ENCODE data around the gene CTNNA2. TPM values are rescaled to one million over a fixed set of nuclear protein-coding genes. Genes with fewer than 3 reads are reported as not detected.

The CTNNA2 gene
- total RNA-seq, 1 experiment from 2014 or later: 5.5 TPM

DNA sequence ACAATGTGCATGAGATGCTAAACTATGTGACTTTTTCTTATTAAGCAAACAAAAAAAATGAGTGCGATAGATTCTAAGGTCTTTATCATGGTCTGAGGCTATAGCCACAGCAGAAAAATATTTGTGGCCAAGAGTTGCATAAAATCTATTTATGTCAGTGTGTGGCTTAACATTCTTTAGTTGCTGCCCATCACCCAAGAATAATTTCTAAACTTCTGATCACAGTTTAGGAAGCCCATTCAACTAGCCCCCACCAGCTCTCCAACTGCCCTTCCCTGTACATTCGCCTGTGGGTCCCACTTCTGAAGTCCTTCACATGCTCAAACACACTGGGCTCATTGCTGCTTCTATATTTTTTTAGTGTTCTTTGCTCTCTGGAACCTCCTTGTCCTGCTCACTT lies 107.1 kb downstream of the CTNNA2 start:
- DNase-seq: no peak
- Histone ChIP-seq H3K23ac (ENCODE audit: insufficient read length, low read depth, low read length) (no peak overlapping the region), H2AFZ (ENCODE audit: low read length) (no peak overlapping the region), H2BK20ac (ENCODE audit: low read depth, low read length, poor library complexity, severe bottlenecking) (no peak overlapping the region), H3K4me1 (ENCODE audit: insufficient read depth, low read length) (no peaks in the 10 kb centered on the region), H4K20me1 (ENCODE audit: control insufficient read depth, insufficient read depth, insufficient read length) (no peaks in the 10 kb centered on the region), H3K18ac (ENCODE audit: insufficient read length, low read depth, low read length) (no peak overlapping the region), H2AK5ac (ENCODE audit: insufficient read length, low read length) (no peak overlapping the region), H3K23me2 (ENCODE audit: insufficient read length, low read depth, low read length, poor library complexity, severe bottlenecking) (no peaks in the 10 kb centered on the region), H3K14ac (ENCODE audit: insufficient read depth, low read length) (no peak overlapping the region), H3K4ac (ENCODE audit: low read depth, low read length) (no peak overlapping the region), H2BK15ac (ENCODE audit: low read depth, low read length) (no peak overlapping the region), H3K9ac (ENCODE audit: extremely low read depth, insufficient read length, low read length) (no peak overlapping the region), H4K8ac (replicated peaks; ENCODE audit: insufficient read length, low read depth, low read length) (no peak overlapping the region), H3K27me3 (ENCODE audit: insufficient read depth, low read length) (no peaks in the 10 kb centered on the region), H4K5ac (ENCODE audit: insufficient read length, low read depth, low read length) (no peak overlapping the region), H3K79me1 (ENCODE audit: insufficient read depth, low read depth, low read length, poor library complexity, severe bottlenecking) (no peaks in the 10 kb centered on the region), H3K27ac (ENCODE audit: insufficient read length, low read depth, low read length) (no peak overlapping the region), H3T11ph (ENCODE audit: low read length) (no peak overlapping the region), H3K79me2 (ENCODE audit: insufficient read depth, low read length) (no peaks in the 10 kb centered on the region), H2BK5ac (ENCODE audit: insufficient read length, low read length) (no peak overlapping the region), H4K91ac (ENCODE audit: insufficient read length, low read depth, low read length) (no peak overlapping the region), H3K9me3 (ENCODE audit: control insufficient read depth, low read depth, low read length) (no peaks in the 10 kb centered on the region), H3K56ac (ENCODE audit: insufficient read length, low read depth, low read length) (no peak overlapping the region), H2BK120ac (ENCODE audit: low read depth, low read length, poor library complexity, severe bottlenecking) (no peak overlapping the region), H3K4me2 (ENCODE audit: insufficient read depth, insufficient read length, low read length) (no peak overlapping the region), H2BK12ac (ENCODE audit: insufficient read length, low read depth, low read length) (no peak overlapping the region)
- TF ChIP-seq CTCF (conservative IDR thresholded peaks at IDR 0.05): no peak
- Mint-ChIP-seq H3K27me3 (ENCODE audit: low read depth) (no peaks in the 10 kb centered on the region), H3K9me3 (no peaks in the 10 kb centered on the region), H3K27ac (no peak overlapping the region), H3K4me3 (no peak overlapping the region), H3K36me3 (ENCODE audit: insufficient read depth in 1 of 3, low read depth in 3 of 3) (peaks cover 0 to 4% (median 0%) of the 10 kb centered on the region in 3 experiments; a peak in 1 of 7 replicates), H3K4me1 (no peaks in the 10 kb centered on the region)
- WGBS (ENCODE audit: extremely low coverage, insufficient read length, low lambda C conversion rate): no CpG with 5 or more reads among the region's 2 CpGs

All from H9 (cell line).